Ramos (cell line): ENCODE measurements around the gene SLC12A5.

Experiments used
- in situ Hi-C: fragments of 300-500 bp; cut with MboI; formaldehyde crosslinking; loops from one replicate; pipeline ENCODE4 v1.14.3; 2022; ENCODE audit warnings: low sequenced_read_pairs; ENCODE audit not compliant: unreplicated experiment

The SLC12A5 gene

DNA sequence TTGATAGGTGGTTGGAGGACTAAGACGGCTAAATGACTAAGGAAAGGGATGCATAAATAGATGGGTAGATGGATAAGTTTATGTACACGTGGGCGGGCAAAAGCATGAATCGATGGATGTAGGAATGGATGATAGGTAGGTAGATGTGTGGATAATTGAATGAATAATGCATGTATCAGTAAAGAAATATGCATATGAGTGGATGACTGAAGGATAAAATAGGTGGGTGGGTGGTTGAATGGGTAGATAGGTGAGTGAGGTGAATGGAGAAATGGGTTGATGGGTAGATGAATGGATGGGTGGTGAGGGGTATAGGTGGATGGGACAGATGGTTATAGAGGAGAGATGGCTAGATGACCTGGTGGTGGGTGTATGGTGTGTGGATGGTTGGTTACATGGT is 20.2 kb downstream of the SLC12A5 start:
- in situ Hi-C loops, result no loop called here

DNA sequence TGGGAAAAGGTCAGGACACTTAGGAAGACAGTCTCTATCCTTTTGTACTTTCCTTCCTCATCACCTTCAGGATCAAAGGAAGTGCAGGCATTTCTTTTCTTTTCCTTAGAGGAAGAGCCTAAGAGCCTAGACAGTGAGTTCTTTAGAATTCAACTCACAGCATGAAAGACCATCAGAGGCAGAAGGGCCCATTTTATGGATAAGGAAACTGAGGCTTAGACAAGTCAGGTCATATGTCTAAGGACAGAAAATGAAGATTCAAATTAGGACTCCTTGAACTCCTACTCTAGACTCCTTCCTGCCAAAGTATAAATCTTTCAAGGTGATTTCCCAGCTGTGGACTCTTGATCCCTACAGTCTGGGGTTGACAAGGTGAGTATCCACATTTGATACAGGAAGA is 20.8 kb downstream of the SLC12A5 start:
- in situ Hi-C loops, result no loop called here

- in situ Hi-C loops, result no loop called here
These were observed 21.4 kb downstream of the SLC12A5 start for GRCh38 chr20:46050444-46050843.

DNA sequence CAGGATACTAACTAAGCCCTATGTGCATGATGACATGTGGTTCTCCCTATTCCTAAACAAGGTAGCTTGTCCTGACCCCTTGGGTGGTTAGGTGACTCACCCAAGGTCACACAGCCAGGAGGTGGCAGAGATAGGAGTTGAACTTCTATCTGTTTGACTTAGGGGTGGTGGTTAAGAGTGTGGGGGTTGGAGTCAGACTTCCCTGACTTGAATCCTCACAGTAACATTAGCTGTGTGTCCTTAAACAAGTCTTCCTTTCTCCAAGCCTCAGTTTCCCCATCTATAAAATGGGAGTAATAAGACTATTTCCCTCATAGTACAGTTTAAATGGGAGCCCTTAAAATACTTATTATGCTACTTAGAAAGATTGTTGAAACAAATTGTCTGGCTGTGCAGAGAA is 21.9 kb downstream of the SLC12A5 start:
- in situ Hi-C loops, result no loop called here

- in situ Hi-C loops, result no loop called here
These were observed 22.7 kb downstream of the SLC12A5 start for GRCh38 chr20:46051556-46052308.

GRCh38 chr20:46053416-46053815 is 24.4 kb downstream of the SLC12A5 start:
- in situ Hi-C loops, result no loop called here

DNA sequence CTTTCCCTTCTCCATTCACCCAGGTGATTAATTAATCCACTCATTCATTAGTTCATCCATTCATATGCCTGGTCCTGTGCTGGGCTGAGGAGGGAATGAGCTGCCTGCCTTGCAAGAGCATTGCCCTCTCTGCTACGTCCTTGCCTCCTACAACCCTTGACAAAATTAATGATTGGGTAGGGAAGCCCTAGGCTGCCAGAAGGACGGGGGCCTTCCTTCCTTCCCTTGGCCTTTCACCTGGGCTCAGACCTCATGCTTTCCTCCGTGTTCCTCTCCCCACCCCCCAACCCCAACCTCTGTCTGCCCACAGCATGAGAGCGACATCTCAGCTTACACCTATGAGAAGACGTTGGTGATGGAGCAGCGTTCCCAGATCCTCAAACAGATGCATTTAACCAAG is 25.6 kb downstream of the SLC12A5 start:
- in situ Hi-C loops, result no loop called here

DNA sequence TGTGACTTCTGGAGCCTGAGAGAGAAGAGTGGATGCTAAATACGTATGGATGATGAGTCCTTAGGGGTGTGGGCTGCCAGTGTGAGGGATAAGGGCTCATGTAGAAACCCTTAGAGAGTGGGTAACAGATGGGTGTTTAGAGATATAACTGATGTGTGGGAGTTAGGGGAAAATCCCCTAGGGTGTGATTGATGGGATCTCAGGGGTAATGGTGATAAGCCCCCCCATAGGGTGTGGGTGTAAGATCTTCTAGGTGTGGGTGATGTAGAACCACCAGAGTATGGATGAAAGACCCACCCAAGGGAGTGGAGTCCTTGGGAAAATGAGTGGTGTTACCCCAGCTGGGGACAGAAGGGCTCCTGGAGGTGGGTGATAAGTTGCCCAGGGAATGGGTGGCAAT is 26.3 kb downstream of the SLC12A5 start:
- in situ Hi-C loops, result no loop called here

DNA sequence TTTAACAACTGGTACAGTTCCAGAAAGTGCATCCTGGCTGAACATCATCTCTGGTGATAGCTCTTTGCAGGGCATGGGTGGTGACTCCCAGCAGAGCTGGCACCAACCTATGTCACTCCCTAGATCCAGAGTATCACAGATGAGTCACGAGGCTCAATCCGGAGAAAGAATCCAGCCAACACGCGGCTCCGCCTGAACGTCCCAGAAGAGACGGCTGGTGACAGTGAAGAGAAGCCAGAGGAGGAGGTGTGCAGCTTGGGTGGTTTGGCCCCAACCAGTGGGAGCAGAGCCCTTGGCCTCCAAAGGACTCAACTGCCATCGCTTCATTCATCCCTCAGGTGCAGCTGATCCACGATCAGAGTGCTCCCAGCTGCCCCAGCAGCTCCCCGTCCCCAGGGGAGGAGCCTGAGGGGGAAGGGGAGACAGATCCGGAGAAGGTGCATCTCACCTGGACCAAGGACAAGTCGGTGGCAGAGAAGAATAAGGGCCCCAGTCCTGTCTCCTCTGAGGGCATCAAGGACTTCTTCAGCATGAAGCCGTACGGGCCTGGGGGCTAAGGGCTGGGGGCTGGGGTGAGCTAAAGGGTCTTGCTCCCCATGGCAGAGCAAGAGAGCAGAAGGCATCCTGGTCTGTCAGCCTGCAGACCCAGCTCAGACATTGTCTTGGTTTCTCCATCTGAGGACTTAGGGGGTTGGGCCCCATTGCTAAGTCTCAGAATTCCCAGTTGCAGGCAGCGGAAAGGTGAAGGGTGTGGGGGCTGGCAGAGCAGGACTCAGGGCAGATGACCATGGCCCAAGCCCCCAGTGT is 27.2 kb downstream of the SLC12A5 start:
- in situ Hi-C loops, result no loop called here

DNA sequence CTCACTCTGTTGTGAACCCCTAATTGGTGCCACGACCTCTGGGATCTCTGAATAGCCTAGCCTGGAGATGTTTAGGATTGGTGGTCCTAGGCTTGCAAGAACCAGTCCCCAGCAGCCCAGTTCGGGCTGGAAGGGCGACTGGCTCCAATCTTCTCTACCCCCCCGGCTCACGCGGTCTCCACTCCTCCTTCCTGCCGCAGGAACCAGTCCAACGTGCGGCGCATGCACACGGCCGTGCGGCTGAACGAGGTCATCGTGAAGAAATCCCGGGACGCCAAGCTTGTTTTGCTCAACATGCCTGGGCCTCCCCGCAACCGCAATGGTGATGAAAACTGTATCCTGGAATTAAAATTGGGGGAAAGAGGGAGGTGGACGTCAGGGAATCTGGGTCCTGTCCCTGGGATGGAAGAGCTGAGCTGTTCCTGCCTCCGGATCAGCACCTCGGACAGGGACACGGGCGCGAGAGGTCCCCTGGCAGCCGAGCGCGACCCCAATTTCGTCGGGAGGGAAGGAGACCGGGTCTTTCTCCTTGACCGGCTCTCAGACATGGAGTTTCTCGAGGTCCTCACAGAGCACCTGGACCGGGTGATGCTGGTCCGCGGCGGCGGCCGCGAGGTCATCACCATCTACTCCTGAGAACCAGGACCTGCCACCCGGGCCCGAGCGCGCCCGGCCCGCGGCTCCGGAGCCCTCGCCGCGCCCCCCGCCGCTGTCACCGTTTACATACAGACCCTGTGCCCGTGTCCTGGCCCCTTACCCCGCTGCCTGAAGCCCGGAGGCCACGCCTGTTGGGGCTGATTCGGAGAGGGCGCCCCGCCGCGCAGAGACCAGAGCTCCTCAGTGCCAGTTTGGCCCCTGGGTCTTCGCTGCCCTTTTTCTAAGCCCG is 28.2 kb downstream of the SLC12A5 start:
- in situ Hi-C loops, result no loop called here

DNA sequence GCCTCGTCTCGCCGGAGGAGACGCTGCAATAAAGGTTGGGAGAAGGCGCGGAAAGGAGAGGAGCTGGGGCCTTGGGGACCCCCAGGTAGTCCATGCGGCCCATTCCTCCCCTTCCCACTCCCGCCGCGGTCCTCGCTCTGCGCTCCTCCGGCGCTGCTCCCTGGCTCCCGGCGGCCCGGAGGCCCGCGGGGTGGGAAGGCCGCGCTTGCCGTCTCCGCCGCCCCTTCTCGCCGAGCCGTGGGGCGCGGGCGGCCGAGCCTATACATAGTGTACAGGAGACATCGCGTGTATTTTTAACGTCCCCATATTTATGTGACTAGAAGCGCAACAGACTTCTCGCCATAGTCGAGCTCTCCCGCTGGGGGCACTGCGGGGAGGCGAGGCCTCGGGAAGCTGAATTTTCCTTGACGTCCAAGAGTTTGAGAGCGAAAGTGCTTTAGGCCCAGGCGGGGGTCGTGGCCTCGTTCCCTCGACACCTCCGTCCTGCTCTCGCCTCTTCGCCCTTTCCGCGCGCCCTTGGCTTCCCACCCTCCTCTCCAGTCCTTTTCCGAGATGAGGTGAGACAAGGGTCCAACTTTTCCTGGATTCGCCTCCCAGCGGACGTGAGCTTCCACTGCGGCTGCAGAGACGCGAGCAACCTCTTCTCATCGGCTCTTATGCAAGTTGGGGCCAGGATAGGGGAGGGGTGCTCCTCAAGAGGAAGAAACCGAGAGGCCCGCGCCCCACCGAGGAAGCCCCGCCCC is 29.0 kb downstream of the SLC12A5 start:
- in situ Hi-C loops, result no loop called here

DNA sequence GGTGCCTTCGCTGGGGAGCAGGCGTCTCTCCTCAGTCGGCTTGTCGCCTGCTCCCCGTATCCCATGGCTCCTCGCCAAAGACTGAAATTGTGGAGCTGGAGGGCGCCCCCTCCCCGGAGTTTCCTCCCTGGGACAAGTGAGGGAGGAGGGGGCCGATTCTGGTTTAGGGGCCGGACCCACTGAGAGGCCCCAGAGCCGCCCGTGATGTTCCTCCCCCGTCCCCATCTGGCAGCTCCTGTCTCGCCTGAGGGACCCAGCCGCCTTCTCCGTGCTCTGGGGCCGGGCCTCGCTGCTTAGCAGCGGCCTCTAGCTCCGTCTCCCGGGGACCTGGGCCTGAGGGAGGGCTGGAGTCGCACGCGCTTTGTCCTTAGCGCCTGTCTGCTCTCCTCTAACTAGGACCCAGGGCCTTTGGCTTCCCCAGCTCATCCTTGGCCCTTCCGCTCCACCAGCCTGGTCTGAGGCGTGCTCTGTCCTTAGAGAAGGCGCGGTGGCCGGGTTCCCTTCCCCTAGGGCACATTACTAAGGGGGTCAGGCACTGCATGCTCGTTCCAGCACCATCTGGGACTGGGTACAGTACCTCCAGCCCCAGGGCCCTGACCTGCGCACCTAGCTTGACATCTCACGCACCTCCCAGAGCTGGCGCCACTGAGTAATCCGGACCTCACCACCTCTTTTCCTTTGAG is 29.7 kb downstream of the SLC12A5 start:
- in situ Hi-C loops, result no loop called here

GRCh38 chr20:46060301-46060881 is 31.4 kb downstream of the SLC12A5 start:
- in situ Hi-C loops, result no loop called here

DNA sequence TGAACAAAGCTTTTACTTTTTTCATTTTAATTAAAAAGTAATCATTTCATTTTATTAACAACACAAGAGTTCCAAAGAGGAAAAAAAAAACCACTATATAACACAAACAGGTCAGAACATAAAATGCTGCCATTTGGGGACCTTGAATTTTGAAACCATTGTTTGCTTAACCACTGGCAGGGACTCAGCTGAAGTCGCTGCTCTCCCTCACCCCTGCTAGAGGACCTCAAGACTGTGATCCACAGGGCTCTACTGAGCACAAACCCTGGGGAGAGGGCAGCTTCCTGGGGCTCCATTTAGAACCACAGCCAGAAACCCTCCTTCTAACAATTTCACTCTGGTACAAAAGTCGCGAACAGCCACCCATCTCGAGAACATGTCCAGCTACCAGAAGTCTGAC is 32.0 kb downstream of the SLC12A5 start:
- in situ Hi-C loops, result no loop called here

GRCh38 chr20:46062151-46062550 is 33.1 kb downstream of the SLC12A5 start:
- in situ Hi-C loops, result no loop called here

- in situ Hi-C loops, result no loop called here
These were observed 33.6 kb downstream of the SLC12A5 start for GRCh38 chr20:46062621-46063020.

DNA sequence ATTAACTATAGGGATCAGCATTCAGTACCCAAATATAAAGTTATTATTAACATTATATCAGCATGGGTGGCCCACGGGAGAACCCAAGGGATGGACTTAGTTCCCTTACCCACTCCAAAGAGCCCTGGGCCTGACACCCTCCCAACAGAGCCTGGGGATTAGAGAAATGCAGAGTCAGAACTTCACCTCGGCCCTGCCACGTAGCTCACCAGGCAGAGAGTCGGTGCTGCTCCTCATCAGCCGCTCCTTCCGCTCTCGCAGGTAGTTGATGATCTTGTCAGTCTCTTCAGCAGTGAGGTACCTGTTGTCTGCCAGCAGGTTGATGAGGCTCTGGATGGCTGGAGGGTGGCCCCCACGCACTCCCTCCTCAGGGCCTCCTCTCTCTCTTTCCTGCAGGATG is 34.1 kb downstream of the SLC12A5 start:
- in situ Hi-C loops, result no loop called here

GRCh38 chr20:46063652-46064054 is 34.6 kb downstream of the SLC12A5 start:
- in situ Hi-C loops, result no loop called here

GRCh38 chr20:46065006-46065405 is 36.0 kb downstream of the SLC12A5 start:
- in situ Hi-C loops, result no loop called here
